Activated gamma-delta T cell treated with Interleukin-2 at 50 U/mL for 16 hours (primary cell): ENCODE data around the gene OR7C1.
"Not testable (repeated sequence)": the region's sequence is repeated elsewhere in the genome, so short reads cannot be mapped to it uniquely, and the experiment has no call there.

Experiments used
- DNase-seq: peaks from one replicate; pipeline ENCODE4 v3.0.0-alpha.2; 2020

The OR7C1 gene

DNA sequence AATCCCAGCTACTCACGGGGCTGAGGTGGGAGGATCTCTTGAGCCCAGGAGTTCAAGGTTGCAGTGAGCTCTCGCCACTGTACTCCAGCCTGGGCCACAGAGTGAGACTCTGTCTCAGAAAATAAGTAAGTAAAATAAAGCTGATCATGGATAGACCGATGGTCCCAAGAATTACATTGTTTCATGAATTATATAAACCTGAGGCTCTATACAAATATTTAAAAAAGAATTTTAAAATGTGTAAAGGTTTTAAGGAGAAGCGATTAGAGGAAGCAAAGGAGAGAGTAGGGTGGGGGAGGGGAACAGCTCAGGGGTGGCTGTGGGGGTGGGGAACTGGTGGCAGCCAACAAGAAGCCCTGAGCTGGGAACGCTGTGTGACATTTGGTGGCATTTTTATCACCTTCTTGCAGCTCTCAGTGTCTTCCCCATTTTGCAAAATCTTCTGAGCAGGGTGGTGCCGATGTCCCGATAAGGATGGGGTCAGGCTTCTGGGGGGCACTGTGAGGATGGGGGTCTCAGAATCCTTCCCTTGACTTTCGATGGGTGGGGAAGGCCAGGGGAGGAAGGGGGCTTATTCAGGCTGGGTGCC lies 51.5 kb downstream of the OR7C1 start:
- DNase-seq = not testable (repeated sequence)

DNA sequence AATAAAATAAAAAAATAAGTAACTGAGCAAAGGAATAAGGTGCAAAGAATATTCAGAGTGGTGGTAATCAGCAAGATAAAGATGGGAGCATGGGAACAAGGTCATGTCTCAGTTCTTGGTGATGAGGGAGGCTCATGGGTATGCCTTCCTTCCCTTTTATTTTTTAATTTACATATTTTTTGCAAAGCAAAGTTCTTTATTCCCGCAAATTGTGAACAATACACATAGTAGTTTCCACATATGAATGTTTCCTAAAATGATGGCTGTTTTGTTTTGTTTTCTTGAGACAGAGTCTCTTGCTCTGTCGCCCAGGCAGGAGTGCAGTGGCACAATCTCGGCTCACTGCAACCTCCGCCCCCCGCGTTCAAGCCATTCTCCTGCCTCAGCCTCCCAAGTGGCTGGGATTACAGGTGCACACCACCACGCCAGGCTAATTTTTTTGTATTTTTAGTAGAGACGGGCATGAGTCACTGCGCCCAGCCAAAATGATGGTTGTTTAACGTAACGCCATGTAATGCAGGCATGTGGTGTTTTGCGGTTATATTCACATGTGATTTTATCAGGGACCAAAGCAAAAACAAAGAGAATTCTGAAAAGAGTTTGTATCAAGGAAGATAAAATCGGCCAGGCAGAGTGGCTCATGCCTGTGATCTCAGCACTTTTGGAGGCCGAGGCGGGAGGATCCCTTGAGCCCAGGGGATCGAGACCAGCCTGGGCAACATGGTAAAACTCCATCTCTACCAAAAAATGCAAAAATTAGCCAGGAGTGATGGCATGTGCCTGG lies 52.2 kb downstream of the OR7C1 start:
- no peak for DNase-seq

DNA sequence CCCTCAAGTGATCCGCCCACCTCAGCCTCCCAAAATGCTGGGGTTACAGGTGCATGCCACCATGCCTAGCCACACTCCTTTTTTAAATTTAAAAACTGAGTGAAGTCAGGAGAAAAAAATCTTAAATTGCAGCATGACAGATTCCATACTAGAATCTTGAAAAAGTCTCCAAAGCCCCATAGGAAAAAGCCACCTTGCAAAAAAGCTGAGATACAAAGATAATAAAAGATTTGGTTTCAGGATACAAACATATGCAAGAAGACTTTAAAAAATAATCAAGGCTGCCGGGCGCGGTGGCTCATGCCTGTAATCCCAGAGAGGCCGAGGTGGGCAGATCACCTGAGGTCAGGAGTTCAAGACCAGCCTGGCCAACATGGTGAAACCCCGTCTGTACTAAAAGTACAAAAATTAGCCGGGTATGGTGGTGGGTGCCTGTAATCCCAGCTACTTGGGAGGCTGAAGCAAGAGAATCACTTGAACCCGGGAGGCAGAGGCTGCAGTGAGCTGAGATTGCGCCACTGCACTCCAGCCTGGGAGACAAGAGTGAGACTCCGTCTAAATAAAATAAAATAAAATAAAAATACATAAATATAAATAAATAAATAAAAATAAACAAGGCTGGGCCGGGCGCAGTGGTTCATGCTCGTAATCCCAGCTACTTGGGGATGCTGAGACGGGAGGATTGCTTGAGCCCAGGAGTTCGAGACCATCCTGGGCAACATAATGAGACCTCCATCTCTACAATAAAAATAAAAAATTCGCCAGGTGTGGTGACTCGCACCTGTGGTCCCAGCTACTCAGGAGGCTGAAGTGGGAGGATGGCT lies 53.1 kb downstream of the OR7C1 start:
- not testable (repeated sequence) for DNase-seq

DNA sequence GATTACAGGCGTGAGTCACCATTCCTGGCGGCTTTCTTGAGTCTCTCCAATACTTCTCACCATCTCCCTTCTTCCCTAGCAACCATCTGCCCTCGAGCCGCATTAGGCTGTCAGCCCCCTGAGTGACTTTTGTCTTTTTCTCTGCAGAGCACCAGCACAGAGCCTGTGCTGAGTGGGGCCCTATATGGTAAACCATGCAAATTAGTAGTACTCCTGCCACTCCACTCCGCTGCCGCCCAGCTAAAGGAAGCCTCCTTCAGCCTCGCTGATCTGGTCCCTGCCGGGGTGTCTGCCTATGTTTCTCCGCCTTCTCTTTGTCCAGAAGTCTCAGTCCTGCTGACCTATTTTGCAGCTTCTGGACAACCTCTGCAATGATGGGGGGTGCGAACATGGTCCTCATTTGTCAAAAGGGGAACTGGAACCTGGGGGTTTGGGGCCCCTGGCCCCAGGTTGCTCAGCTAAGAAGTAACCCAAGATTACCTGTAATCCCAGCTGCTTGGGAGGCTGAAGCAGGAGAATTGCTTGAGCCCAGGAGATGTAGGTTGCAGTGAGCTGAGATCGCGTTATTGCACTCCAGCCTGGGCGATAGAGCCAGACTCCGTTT lies 54.3 kb downstream of the OR7C1 start:
- DNase-seq = not testable (repeated sequence)

DNA sequence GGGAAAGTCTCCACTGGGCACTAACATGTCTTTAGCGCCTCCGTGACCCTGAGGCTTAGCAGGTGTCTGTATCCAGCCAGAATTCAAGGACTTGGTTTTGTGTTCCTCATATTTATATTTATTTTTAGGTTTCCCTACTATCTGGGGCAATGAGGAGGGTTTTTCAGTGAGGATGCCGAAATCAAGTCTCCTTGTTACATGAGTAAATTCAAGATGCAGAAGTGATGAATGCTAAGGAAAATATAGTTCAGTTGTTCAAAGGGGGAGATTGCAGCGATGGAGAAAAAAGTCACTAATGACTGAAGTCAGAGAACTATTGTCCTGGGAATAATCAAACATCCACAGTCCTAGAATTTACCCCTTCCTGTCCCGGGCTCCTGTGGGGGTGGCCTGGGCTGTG lies 55.8 kb downstream of the OR7C1 start:
- no peak for DNase-seq

DNA sequence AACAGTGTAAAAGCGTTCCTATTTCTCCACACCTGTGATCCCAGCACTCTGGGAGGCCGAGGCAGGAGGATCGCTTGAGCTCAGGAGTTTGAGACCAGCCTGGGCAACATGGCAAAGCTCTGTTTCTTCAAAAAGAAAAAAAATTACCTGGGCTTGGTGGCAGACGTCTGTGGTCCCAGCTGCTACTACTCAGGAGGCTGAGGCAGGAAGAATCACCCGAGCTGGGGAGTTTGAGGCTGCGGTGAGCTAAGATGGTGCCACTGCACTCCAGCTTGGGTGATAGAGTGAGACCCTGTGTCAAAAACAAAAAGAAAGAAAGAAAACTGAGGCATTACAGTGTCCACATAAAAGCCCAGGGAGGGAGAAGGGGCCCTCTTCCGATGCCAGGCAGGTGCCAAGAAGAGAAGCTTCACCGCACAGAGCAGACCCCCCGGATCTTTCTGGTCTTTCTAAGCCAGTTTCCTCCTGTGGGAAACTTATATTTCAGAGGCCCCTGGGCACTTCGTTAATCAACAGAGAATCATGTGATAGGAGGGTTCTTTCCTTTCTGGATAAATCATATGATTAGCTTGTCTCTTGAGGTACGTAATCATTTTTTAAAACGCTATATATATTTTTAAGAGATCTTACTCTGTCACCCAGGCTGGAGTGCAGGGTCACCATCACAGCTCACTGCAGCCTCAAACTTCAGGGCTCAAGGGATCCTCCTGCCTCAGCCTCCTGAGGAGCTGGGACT lies 56.7 kb downstream of the OR7C1 start, which contains the start of gene ADGRE2:
Gene ADGRE2, minus strand, starts transcription at position 451 of the 736 bp plus-strand sequence. CDS start 1,804 bp downstream, outside the sequence.
- DNase-seq = not testable (repeated sequence)

DNA sequence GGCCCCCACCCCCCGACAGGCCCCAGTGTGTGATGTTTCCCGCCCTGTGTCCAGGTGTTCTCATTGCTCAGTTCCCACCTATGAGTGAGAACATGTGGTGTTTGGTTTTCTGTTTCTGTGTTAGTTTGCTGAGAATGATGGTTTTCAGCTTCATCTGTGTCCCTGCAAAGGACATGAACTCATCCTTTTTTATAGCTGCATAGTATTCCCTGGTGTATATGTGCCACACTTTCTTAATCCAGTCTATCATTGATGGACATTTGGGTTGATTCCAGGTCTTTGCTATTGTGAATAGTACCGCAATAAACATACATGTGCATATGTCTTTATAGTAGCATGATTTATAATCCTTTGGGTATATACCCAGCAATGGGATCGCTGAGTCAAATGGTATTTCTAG lies 57.3 kb downstream of the OR7C1 start:
- DNase-seq = not testable (repeated sequence)

DNA sequence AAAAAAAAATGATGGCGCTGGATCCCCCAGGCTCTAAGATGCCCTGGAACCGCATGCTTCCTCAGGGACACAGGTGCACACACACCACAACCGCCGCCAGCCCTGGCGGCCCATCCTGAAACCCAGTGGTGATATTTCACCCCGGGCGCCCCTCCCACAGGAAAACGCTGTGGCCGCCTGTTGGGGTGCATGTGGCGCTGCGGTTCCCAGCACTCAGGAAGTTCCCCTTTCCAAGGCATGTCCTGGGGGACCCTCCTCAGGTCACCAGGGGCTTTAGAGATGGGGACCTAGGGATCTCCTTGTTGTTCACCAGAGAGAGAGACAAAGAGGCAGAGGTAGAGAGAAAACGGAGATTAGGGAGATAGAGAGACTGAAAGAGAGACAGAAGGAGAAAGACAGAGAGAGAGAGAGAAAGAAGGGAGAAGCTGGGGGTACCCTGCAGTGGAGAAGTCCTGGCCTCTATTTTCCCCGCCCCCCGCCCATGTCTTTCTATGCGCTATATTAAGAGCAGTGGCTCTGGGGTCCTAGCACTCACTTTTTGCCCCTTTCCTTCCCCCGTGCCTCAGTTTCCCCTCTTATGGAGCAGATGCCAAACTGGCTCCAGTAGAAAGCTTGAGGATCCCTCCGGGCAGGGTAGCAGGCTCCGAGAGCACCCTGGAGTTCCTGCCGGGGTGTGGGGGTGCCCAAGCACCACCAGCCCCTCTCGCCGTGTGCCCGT lies 59.0 kb downstream of the OR7C1 start:
- DNase-seq = no peak

DNA sequence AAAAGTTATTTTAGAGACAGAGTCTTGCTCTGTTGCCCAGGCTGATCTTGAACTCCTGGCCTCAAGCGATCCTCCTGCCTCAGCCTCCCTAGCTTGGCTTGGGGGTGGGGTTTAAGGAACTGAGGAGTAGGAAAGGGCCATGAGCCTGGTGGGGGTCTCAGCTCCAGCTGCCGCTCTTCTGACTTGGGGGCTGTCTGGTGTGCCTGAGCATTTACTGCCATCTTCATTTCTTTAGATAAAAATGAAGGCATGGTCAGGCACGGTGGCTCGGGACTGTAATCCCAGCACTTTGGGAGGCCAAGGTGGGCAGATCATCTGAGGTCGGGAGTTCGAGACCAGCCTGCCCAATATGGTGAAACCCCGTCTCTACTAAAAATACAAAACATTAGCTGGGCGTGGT lies 59.7 kb downstream of the OR7C1 start:
- DNase-seq = not testable (repeated sequence)

DNA sequence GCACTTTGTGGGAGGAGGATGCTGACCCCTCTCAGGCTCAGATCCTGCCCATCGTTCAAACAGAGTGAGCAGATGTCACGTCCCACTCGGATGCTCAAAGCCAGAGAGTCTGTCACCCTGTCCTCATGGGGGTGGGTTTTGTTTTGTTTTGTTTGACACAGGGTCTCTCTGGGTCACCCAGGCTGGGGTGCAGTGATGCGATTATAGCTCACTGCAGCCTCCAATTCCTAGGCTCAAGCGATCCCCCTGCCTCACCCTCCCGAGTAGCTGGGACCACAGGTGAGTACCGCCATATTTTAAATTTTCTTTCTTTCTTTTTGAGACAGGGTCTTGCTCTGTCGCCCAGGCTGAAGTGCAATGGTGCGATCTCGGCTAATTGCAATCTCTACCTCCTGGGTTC lies 60.6 kb downstream of the OR7C1 start:
- no peak for DNase-seq

DNA sequence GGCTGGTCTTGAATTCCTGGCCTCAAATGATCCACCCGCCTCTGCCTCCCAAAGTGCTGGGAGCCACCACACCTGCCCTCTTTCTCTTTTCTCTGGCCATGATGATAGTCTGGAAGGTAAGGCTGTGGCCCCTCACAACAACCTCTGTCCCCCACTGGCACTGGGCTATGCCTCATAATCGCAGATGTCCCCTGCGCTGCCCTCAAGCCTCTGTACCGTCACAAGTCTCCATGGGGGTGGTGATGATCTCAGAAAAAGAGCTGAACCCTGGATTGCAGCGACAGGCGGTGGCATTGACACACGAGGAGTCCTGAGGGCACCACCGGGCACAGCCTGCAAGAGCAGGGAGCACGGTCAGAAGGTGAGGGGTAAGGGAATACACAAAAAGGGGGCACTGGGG lies 61.3 kb downstream of the OR7C1 start:
- not testable (repeated sequence) for DNase-seq

DNA sequence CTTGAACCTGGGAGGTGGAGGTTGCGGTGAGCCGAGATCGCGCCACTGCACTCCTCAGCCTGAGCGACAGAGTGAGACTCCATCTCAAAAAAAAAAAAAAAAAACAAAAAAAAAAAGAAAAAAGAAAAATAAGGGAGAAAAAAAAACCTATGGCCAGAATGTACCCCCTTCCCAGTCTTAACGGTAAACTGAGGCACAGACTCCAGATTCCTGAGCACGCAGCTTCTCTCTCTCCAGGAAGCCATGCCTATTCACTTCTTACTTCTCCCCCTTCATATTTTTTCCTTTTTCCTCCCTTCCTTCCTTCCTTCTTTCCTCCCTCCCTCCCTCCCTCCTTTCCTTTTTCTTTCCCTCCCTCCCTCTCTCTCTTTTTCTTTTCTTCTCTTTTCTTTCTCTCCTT lies 62.0 kb downstream of the OR7C1 start:
- DNase-seq = no peak

DNA sequence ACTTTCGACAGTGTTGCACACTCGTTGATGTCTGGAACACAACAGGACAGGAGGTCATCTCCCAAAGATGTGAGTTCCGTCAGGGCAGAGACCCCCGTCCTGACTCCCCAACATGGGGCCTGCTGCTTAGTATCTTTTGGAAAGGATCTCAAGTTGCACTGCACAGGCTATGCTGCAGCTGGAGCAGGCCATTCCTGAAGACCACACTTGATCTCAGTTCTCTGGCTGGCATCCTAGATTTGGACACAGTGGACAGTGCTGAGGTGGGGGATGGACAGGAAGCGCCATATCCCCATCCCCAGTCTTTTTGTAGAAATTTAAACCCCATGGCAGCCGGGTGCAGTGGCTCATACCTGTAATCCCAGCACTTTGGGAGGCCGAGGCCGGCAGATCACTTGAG lies 62.5 kb downstream of the OR7C1 start:
- DNase-seq = no peak

DNA sequence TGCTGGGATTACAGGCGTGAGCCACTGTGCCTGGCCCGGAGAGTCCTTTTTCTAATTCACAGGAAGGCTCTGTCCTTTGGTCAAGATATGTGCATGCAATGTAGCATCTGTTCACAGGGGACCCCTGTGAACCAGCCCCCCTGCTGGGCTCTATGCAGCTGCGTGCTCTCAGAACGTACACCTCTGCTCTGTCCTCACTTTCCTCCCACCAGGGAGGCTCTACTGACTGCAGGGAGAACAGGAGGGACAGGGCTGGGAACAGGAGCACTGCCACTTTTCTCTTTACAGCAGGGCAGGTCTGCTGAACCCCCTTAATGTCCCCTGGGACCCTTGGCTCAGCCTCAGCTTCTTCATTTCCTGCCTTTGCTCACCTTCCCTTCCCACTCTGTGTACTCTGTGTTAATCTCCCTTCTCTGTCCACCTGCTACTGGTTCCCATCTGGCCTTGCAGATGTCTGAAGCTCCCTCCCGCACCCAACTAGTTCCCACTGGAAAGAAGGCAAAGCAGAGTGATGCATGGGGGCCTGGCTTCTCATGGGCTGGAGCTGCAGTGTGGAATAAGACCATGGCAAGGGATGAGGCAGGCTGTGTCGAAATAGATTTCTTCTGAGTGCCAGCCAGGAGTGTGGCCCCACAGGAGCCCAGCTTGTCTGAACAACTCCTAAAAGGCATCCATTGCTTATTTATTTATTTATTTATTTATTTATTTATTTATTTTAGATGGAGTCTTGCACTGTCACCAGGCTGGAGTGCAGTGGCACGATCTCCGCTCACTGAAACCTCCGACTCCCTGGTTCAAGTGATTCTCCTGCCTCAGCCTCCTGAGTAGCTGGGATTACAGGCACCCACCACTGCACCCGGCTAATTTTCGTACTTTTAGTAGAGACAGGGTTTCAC lies 63.8 kb downstream of the OR7C1 start:
- DNase-seq = no peak

DNA sequence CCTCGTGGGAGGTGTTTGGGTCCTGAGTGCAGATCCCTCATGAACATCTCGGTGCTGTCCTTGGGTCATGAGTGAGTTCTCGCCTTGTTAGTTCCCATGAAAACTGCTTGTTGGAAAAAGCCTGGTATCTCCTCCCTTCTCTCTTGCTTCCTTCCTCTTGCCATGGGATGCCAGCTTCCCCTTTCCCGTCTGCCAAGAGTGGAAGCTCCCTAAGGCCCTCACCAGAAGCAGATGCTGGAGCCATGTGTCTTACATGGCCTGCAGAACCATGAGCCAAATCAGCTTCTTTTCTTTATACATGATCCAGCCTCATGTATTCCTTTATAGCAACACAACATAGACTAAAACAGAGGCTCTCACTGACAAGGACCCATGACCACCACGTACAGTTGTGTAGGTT lies 64.8 kb downstream of the OR7C1 start:
- DNase-seq = no peak

DNA sequence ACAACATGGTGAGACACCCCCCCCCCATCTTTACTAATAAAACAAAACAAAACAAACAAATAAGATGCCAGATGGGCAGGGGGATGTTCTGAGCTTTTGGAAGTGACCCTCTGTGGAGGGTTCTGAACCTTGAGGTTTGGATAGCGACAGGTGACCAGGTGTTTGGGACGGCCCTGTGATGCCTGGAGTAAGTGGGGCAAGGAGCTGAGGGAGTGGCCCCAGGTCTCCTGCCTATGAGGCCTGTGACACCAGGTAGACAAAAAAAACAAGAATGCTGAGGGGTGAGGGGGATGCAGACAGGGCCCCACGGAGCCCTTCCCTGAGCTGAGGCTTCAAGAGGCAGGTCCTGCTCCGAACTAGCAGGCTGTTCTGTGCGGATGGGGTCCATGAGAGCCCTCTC lies 65.8 kb downstream of the OR7C1 start:
- no peak for DNase-seq

DNA sequence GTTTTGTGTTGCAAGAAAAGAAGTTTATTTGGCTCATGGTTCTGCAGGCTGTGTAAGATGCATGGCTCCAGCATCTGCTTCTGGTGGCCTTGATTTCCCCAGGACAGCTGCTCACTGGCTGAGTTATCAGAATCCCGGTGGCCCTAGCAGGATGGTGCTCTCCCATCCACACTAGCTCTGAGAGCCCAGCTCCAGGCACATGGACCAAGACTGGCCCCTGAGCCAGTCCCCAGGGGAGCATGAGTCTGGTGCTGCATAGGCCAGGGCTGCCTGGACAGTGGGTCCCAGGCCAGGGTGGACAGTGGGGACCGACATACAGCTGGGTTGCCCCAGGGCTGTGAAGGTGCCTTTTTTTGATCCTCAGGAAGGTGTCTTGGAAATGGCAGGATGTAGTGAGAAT lies 67.0 kb downstream of the OR7C1 start:
- DNase-seq = no peak

DNA sequence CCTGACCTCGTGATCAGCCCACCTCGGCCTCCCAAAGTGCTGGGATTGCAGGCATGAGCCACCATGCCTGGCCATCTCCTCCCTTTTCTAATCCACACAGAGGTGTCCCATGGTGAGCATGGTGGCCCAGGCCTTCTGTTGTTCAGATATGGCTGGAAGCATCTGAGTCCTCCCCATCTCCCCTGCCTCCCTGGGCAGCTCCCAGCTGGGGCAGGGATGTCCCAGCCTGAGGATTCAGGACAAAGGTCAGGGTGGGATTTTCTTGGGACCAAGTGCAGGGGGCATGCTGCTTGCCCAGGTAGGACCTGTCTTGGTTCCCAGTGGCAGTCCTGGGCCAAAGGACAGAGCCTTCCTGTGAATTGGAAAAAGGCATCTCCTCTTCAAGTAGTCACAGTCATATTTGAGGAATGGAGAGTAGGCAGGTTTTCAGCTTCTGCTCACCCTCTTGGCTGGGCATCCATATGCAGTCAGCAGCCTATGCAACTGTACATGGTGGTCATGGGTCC lies 67.5 kb downstream of the OR7C1 start:
- no peak for DNase-seq

DNA sequence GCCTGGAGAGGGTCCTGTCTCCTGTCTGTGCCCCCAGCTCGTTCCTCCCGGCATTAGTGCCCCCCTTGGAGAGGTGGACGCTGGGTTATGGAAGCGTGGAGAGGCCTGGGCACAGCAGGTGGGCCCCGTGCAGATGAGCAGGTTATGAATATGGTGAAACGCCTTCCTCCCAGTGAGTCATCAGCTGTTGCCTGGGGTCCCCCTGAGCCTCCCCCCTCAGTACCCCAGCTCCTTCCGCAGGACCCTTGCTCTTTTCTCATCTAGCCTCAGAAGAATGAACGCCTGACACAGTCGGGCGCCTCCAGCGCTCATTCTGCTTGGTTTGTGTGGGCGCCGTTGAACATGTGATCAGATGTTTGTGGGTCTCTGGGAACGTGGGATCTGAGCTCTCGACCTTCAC lies 69.1 kb downstream of the OR7C1 start:
- not testable (repeated sequence) for DNase-seq

DNA sequence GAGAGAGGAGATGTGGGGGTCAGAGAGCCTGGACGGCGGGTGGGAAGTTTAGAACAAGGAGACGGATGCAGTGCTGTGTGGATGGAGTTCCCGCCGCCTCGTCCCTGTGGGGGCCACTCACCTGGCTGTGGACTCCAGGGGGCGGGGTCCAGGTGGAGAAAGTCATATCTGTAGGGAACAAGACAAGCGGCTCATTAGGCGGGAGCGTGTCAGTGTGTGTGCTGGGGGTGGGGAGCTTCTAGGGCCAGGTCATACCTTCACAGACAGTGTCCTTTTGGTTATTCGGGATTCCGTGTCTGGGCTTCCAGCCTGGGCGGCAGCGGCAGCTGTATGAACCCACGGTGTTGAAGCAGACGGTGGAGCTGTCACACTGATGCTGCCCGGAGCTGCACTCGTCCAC lies 69.6 kb downstream of the OR7C1 start:
- not testable (repeated sequence) for DNase-seq

DNA sequence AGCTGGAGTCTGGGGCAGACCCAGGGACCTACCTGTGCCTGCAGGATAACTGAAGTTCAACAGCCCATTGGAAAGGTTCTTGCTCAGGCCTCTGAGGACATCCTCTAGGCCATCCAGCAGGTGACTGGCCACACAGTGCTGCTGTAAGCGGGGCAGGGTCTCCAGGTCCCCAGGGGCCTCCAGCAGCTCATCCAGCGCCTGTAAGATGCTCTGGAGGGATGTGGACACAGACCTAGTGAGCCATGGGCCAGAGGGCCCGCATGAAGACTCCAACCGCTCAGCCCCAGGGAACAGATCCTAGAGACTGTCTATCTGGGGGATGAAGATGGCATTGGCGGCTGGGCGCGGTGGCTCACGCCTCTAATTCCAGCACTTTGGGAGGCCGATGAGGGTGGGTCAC lies 70.6 kb downstream of the OR7C1 start:
- no peak for DNase-seq
